Fibroblast of peridontal ligament (primary cell): ENCODE measurements around the gene PATL1.
A peak's percentile ranks its signal among the peaks of the same experiment; 100 is the strongest.
"Not testable (repeated sequence)": the region's sequence is repeated elsewhere in the genome, so short reads cannot be mapped to it uniquely, and the experiment has no call there.

ENCODE experiments used
- DNase-seq: peaks from one replicate; pipeline ENCODE4 v3.0.0-alpha.2; 2010; ENCODE audit errors: extremely low read depth

Gene PATL1, protein sequence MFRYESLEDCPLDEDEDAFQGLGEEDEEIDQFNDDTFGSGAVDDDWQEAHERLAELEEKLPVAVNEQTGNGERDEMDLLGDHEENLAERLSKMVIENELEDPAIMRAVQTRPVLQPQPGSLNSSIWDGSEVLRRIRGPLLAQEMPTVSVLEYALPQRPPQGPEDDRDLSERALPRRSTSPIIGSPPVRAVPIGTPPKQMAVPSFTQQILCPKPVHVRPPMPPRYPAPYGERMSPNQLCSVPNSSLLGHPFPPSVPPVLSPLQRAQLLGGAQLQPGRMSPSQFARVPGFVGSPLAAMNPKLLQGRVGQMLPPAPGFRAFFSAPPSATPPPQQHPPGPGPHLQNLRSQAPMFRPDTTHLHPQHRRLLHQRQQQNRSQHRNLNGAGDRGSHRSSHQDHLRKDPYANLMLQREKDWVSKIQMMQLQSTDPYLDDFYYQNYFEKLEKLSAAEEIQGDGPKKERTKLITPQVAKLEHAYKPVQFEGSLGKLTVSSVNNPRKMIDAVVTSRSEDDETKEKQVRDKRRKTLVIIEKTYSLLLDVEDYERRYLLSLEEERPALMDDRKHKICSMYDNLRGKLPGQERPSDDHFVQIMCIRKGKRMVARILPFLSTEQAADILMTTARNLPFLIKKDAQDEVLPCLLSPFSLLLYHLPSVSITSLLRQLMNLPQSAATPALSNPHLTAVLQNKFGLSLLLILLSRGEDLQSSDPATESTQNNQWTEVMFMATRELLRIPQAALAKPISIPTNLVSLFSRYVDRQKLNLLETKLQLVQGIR

DNA sequence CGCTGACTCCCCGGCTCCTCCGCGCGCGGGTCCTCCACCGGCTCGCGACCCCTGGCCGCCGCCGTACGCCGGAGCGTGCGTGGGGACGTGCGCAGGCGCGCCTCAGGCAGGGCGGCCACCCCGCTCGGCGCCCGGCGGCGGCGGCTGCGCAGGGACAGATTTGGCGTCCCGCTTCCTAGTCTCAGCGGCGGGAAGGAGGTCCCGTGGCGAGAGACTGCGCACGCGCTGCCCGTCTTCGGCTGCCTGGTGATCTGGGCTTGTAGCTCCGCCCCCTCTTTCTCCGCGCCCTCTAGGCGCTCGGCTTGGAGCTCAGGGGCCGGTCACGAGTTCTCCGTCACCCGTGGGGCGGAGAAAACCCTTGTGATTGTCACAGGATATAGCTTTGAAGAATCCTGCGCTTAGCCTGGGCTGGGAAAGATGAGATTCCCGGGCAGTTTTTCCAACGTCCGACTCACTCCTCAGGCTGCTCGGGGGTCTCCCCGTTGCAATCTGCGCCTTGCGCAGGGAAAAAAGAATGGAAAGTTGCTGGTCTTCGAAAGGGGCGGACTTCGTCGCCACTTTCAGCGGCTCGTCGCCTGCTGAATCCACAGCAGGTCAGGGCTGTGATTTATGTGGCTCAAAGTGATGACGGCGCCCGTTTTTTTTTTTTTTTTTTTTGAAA is at the start of gene PATL1:
PATL1 (minus strand) TSS at position 88 of the 661 bp plus-strand sequence. CDS start 142 bp downstream, outside the sequence.
- peak; percentile 99 for DNase-seq

DNA sequence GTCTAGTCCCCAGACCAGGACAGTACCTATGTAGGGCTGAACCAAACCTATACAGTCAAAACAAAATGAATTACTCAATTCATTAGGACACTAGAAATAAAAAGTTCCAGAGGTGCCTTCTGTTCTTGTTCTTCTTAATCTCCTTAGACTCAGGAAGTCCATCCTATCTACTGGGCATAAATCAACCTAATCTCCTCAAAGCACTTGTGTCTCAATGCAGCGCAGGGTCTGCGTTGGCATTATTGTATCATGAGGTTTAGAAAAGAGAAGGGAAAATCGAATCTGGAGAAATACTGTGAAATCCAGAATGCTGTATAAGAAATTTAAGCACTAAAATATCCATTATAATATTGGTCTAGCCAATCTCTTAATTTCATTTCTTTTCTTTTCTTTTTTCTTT is 47.2 kb upstream of the PATL1 start:
- DNase-seq, result no peak

DNA sequence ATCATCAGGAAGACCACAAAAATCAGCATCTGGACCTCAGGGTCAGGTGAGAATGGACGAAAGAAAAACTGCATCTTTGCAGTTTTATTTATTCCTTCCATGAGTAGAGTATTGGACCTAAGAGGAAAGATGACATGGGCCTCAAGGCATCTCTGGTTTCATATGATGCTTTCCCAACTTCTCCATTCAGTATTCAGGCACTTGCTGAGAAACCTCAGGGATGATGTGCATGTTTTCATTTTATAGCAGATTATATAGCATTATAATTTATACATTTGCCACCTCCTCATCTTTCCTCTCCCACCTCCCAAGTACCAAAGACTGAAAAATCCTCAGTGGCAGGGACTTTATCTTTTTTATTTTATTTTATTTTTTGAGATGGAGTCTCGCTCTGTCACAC is 44.9 kb upstream of the PATL1 start, which contains the start of gene OR10V1:
OR10V1 (minus strand) TSS at position 101 of the 400 bp plus-strand sequence; CDS start at position 101, 0 bp downstream.
- no peak for DNase-seq

DNA sequence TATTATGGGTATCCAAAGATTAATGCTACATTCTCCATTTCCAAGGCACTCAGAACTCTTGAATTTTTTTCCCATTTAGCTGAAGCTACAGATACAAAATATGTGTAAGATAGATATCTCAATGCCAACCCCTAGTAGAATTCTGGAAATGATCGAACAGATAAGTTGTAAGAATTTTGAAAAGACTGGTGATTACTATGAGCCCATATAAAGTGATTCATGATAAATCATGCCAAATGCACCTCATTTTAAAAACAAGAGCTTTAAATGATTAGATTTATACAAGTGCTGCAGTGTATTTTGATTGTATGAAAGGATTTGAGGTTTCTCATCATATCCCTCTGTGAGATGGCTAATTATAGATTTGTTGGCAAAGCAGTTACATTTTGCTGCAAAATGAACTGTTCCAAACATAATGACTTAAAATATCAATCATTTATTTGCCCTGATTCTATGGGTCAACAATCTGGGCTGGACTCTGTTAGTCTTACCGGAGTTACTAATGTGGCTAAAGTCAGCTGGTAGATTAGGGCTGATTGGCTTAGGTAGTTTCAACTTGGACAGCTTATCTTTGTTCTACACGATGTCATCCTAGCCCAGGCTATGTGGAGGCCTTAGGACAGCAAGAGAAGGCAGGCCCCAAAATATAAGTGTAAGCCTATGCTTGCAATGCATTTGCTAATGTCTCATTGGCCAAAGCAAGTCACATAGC is 41.5 kb upstream of the PATL1 start:
- peak; percentile 30 for DNase-seq

DNA sequence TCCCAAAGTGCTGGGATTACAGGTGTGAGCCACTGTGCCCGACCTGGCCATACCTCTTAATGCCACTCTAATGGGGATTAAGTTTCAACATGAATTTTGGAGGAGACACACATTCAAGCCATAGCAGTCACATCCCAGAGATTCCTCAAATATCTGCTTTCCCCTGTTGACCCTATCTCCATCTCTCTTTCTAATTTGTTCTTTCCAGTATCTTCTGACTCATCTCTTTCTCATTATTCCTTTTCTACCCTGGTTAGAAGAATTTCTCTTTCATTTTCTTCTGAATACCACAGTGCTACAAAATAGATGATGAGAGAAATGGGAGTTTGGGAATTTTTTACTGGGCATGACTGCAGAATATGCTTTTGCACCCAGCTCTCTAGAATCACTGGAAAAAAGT is 39.7 kb upstream of the PATL1 start:
- DNase-seq, result peak; percentile 22

DNA sequence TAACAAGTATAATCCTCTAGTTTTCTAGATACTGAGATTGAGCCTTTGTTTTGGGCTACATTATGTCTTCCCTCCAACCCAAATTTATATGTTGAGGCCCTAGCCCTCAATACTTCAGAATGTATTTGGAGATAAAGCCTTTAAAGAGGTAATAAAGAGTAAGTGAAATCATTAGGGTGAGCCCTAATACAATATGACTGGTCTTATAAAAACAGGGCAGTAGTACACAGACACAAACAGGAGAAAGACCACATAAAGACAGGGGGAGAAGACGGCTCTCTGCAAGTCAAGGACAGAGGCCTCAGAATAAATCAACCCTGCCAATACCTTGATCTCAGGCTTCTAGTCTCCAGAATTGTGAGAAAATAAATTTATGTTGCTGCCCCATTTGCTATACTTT is 38.5 kb upstream of the PATL1 start:
- DNase-seq, result no peak

DNA sequence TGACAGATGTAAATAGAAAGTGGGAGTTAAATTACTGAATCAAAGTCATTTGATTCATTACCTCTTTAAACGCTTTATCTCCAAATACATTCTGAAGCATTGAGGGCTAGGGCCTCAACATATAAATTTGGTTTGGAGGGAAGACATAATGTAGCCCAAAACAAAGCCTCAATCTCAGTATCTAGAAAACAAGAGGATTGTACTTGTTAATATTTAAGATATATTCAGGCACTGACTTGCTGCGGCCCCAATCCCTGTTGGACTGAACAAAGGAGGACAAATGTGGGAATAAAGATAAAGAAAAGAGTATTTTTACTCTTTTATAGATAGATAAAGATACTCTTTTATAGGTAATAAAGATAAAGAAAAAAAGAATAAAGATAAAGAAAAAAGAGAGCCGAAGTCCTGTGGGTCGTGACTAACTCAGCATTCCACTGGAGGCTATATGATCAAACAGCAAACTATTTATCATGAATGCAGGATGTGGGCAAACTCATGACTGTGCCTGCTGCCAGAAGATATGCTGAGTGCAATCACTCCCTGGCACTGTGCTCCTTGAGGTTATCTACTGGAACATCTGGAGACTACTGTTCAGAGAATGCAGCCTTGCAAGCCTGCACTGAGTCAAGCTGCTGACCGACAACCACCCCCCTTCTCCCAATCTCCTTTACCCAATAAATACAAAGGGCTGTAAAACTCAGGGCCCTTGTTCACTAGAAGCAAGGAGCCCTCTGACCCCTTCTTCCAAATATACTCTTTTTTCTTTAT is 37.9 kb upstream of the PATL1 start:
- peak; percentile 78 for DNase-seq

DNA sequence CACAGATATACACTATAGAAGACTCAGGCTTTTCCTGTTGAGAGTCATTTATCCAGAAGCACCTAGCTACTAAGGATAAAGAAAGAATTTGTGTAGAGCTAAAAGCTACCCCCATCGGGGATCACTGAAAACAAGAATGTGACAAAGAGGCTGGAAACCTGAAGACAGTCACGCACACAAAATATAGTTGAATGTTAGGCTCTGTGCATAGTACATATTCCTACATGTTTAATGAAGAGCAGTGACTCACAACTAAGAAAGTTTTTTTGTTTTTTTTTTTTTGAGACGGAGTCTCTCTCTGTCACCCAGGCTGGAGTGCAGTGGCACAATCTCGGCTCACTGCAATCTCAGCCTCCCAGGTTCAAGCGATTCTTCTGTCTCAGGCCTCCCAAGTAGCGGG is 36.5 kb upstream of the PATL1 start:
- DNase-seq, result no peak

DNA sequence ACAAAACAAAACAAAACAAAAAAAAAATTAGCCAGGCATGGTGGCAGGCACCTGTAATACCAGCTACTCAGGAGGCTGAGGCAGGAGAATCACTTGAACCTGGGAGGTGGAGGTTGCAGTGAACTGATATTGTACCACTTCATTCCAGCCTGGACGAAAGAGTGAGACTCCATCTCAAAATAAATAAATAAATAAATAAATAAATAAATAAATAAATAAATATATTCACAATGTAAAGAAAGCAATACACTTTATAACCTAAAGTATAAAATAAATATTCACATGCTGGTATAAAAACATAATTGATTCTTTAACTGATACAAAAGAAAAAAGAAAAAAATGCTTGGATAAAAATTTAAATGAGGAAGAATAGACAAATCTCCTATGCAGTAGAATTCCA is 34.7 kb upstream of the PATL1 start:
- DNase-seq, result not testable (repeated sequence)

DNA sequence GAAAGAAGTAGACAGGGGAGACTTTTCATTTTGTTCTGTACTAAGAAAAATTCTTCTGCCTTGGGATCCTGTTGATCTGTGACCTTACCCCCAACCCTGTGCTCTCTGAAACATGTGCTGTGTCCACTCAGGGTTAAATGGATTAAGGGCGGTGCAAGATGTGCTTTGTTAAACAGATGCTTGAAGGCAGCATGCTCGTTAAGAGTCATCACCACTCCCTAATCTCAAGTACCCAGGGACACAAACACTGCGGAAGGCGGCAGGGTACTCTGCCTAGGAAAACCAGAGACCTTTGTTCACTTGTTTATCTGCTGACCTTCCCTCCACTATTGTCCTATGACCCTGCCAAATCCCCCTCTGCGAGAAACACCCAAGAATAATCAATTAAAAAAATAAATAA is 31.3 kb upstream of the PATL1 start:
- DNase-seq, result not testable (repeated sequence)

DNA sequence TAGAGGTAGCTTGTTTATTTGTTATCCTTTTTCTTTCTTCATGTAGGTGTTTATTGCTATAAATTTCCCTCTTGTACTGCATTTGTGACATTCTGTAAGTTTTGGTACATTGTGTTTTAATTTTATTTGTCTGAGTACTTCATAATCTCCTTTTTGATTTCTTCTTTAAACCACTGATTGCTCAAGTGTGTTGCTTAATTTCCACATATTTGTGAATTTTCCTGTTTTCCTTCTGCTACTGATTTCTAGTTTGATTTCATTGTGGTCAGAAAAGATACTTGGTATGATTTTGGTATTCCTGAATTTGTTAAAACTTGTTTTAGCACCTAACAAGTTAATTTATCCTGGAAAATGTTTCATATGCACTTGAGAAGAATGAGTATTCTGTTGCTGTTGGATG is 29.7 kb upstream of the PATL1 start:
- DNase-seq, result peak; percentile 35

DNA sequence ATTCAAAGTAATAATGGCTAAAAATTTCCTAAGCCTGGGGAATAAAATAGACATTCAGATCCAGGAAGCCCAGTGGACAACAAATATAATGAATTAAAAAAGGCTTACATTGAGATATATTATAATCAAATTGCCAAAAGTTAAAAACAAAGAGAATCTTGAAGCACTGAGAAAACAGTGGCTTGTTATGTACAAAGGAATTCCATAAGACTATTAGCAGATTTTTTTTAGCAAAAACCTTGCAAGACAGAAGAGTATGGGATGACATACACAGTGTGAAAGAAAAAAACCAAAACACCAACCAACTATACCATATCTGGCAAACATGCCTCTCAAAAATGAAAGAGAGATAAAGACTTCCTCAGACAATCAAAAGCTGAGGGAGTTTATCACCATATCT is 24.1 kb upstream of the PATL1 start:
- DNase-seq, result no peak

DNA sequence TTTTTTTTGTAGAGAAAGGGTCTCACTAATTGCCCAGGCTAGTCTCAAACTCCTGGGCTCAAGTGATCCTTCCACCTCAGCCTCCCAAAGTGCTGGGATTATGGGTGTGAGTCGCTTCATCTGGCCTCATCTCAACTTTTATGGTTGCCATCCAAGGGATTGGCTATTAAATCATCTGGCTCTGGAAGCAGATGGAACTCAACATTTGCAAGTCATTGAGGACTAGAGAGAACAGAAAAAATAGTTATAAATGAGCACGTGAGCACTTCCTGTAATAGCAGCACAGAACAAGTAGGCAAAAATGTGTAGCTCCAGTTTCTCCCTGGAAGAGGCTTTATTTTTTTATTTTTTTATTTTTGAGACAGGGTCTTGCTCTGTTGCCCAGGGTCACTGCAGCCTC is 22.3 kb upstream of the PATL1 start:
- no peak for DNase-seq

DNA sequence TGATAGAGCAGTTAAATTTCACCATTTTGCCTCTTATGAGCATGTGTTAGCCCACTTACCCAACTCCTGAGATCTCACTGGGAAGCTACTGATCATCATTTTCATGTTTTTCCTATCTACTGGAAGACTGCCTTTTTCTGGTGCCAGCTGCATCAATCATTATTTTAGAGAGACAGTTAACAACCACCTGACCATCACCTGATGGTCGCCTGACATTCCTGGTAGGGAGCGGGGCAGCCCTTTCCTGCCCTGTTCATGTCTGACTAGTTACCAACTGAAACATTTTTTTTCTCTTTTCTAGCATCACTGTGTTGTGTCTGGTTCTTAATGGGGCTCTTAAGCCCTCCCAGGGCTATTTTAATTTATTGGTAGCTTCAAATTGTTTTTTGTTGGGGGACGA is 20.2 kb upstream of the PATL1 start:
- DNase-seq, result no peak

DNA sequence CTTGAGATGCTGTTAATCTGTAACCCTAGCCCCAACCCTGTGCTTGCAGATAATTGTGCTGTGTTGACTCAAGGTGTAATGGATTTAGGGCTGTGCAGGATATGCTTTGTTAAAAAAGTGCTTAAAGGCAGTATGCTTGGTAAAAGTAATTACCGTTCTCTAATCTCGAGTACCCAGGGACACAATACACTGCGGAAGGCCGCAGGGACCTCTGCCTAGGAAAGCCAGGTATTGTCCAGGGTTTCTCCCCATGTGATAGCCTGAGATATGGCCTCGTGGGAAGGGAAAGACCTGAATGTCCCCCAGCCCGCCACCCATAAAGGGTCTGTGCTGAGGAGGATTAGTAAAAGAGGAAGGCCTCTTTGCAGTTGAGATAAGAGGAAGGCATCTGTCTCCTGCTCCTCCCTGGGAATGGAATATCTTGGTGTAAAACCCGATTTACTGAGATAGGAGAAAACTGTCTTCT is 12.5 kb upstream of the PATL1 start:
- not testable (repeated sequence) for DNase-seq

DNA sequence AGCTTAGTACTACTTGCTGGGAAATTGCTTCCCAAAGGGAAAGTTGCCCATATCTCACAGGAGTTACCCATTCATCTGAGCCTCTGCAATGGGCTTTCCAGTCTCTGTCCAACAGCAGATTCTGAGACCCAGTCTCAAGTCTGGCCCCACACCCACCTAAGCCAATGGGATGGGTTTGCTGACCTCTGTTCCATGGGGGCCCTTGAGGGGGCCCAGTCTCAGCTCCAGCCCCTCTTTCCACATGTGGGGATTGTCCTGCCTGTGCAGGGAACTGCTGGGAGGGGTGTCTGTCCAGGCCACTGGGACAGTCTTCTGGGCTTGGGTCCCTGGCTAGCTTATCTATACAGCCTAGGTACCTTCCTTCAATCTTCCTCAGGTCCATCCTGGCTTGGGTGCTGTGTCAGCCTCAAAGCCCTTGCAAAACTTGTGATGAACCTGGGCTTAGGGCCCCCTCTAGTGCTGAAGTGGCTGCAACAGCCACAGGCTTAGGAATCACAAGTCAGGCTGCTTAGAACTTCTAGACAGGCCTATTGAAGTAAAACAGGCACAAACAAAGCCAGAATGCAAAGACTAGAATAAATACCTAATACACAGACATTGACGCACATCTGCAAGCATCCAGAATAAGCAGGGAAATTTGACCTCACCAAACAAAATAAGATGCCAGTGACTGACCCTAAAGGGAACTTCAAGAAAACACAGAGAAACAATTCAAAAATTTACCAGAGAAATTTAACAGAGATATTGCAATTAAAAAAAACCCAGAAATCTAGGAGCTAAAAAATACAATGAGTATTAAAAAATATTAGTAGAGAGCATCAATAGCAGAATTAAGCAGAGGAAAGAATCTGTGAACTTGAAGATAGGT is 11.7 kb upstream of the PATL1 start:
- DNase-seq, result peak; percentile 86

DNA sequence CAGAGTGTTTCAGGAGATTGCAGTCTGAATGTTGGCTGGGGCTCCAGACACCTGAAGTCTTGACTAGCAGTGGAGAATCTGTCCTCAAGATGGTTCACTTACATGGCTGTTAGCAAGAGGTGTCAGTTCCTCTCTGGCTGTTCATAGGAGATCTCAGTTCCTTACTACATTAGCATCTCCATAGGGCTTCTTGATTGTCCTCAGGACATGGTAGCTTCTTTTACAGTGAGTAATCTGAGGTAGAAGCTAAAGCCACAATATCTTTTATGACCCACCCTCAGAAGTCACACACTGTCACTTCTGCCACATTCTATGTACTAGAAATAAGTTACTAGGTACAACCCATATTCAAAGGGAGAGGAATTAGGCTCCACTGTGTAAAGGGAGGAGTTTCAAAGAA is 10.5 kb upstream of the PATL1 start:
- no peak for DNase-seq

DNA sequence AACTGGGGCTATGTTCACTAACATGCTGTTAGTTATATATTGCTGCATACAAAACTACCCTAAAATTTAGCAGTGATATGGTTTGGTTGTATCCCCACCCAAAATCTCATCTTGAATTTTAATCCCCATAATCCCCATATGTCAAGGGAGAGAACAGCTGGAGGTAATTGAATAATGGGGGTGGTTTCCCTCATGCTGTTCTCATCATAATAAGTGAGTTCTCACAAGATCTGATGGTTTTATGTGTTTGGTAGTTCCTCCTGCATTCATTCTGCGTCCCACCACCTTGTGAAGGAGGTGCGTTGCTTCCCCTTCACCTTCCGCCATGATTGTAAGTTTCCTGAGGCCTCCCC is 10.0 kb upstream of the PATL1 start:
- DNase-seq, result no peak

DNA sequence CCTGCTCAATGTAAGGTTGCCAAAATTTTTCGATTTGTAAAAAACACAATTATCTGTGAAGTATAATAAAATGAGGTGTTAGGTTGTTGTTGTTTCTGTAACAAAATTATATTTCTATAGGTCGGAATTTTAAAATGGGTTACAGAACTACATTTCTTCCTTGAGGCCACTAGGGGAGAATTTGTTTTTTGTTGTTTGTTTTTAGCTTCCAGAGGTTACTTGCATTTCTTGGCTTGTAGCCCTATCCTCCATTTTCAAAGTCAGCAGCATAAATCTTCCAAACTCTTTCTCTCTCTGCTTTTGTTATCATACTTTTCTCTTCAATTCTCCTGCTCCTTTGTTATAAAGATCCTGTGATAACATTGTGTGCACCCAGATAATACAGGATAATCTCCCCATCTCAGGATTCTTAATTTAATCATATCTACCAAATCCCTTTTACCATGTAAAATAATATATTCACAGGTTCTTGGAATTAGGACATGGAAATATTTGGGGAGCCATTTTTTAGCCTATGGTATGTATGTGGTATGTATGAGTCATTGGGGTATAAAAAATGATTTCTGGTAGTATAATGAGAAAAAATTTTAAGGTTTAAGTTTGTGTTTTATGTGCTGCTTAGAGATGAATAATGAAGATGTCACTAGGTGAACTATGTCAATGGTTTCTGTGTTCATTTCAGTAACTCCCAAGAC is 9.4 kb upstream of the PATL1 start:
- DNase-seq, result peak; percentile 18
